ENCODE measurements around the gene ACHE.
"Not testable (repeated sequence)": the region's sequence is repeated elsewhere in the genome, so short reads cannot be mapped to it uniquely, and the experiment has no call there.

- not testable (repeated sequence) for TF ChIP-seq CTCF, POLR2A (IDR thresholded peaks at IDR 0.05)
These were observed 27.9 kb upstream of the ACHE start for GRCh38 chr7:100923616-100924015.
